ENCODE data around the gene TMEFF2. TPM values are rescaled to one million over a fixed set of nuclear protein-coding genes. Genes with fewer than 3 reads are reported as not detected.

Gene TMEFF2
- total RNA-seq, 6 donors from 2014 or later = 0.69 TPM; not detected in 5

GRCh38 chr2:191976436-191976835 is 218.3 kb downstream of the TMEFF2 start:
- no peak for DNase-seq
- H3K36me3 ChIP-seq = no peaks in the 10 kb centered on the region
- no peak overlapping the region for H3K27ac ChIP-seq
- no peak overlapping the region for H3K4me3 ChIP-seq
- ATAC-seq (ENCODE audit: low FRiP score in 2 of 2) = no peak
- WGBS, 2 donors = 73 to 76% methylated on average over 3 of the region's 3 CpGs
- H3K9me3 ChIP-seq = no peaks in the 10 kb centered on the region
- no peaks in the 10 kb centered on the region for H3K4me1 ChIP-seq
- no peaks in the 10 kb centered on the region for H3K27me3 ChIP-seq
- TF ChIP-seq EP300 (IDR thresholded peaks at IDR 0.05) (no peak), POLR2AphosphoS5 (IDR thresholded peaks at IDR 0.05) (no peak), CTCF (IDR thresholded peaks at IDR 0.05) (no peak), POLR2A (IDR thresholded peaks at IDR 0.05) (no peak)

GRCh38 chr2:191974676-191975075 is 220.1 kb downstream of the TMEFF2 start:
- Histone ChIP-seq H3K36me3 (no peaks in the 10 kb centered on the region), H3K4me1 (no peaks in the 10 kb centered on the region), H3K9me3 (no peaks in the 10 kb centered on the region), H3K27ac (no peak overlapping the region), H3K4me3 (no peak overlapping the region), H3K27me3 (no peaks in the 10 kb centered on the region)
- no peak for DNase-seq
- ATAC-seq (ENCODE audit: low FRiP score in 2 of 2) = no peak
- TF ChIP-seq CTCF (IDR thresholded peaks at IDR 0.05) (no peak), POLR2AphosphoS5 (IDR thresholded peaks at IDR 0.05) (no peak), POLR2A (IDR thresholded peaks at IDR 0.05) (no peak), EP300 (IDR thresholded peaks at IDR 0.05) (no peak)

- WGBS, 2 donors = 85 to 90% methylated on average over 2 of the region's 2 CpGs
- H3K4me3 ChIP-seq = no peak overlapping the region
- no peaks in the 10 kb centered on the region for H3K9me3 ChIP-seq
- no peaks in the 10 kb centered on the region for H3K36me3 ChIP-seq
- H3K4me1 ChIP-seq = no peaks in the 10 kb centered on the region
- no peak for DNase-seq
- ATAC-seq (ENCODE audit: low FRiP score in 2 of 2) = no peak
- H3K27me3 ChIP-seq = no peaks in the 10 kb centered on the region
- no peak overlapping the region for H3K27ac ChIP-seq
- TF ChIP-seq POLR2AphosphoS5 (IDR thresholded peaks at IDR 0.05) (no peak), CTCF (IDR thresholded peaks at IDR 0.05) (no peak), POLR2A (IDR thresholded peaks at IDR 0.05) (no peak)
Measured at GRCh38 chr2:191970867-191971266, 223.9 kb downstream of the TMEFF2 start.

- H3K27ac ChIP-seq = no peak overlapping the region
- no peak overlapping the region for H3K4me3 ChIP-seq
- peaks cover 0 to 7% (median 0%) of the 10 kb centered on the region in 4 donors for H3K4me1 ChIP-seq
- TF ChIP-seq EP300 (IDR thresholded peaks at IDR 0.05) (no peak), POLR2AphosphoS5 (IDR thresholded peaks at IDR 0.05) (no peak), CTCF (IDR thresholded peaks at IDR 0.05) (no peak), POLR2A (IDR thresholded peaks at IDR 0.05) (no peak)
- WGBS, 2 donors = 75 to 89% methylated on average over 2 of the region's 2 CpGs
- no peaks in the 10 kb centered on the region for H3K36me3 ChIP-seq
- no peaks in the 10 kb centered on the region for H3K9me3 ChIP-seq
- DNase-seq (no peak), ATAC-seq (ENCODE audit: low FRiP score in 2 of 2) (no peak)
- H3K27me3 ChIP-seq = no peaks in the 10 kb centered on the region
Measured at GRCh38 chr2:191968120-191968519, 226.6 kb downstream of the TMEFF2 start.

- no peak for TF ChIP-seq CTCF (IDR thresholded peaks at IDR 0.05)
- no peak for TF ChIP-seq POLR2AphosphoS5 (IDR thresholded peaks at IDR 0.05)
- no peak for TF ChIP-seq EP300 (IDR thresholded peaks at IDR 0.05)
- no peak for TF ChIP-seq POLR2A (IDR thresholded peaks at IDR 0.05)
- no peak for ATAC-seq (ENCODE audit: low FRiP score in 2 of 2)
- no peak overlapping the region for H3K27ac ChIP-seq
- DNase-seq = no peak
- no peaks in the 10 kb centered on the region for H3K9me3 ChIP-seq
- 79 to 82% methylated on average over 4 of the region's 4 CpGs for WGBS, 2 donors
- H3K4me3 ChIP-seq = no peak overlapping the region
- no peaks in the 10 kb centered on the region for H3K36me3 ChIP-seq
- peaks cover 0 to 16% (median 7%) of the 10 kb centered on the region in 4 donors for H3K4me1 ChIP-seq
- H3K27me3 ChIP-seq = no peaks in the 10 kb centered on the region
Measured at GRCh38 chr2:191965733-191966132, 229.0 kb downstream of the TMEFF2 start.

All from upper lobe of left lung (tissue), 6 donors.